OCI-LY7 (cell line): ENCODE data around the gene NOL3. TPM values are rescaled to one million over a fixed set of nuclear protein-coding genes. Genes with fewer than 3 reads are reported as not detected.

ENCODE experiments used
- BruUV-seq: library from RNA; stranded (reverse); fragments of 400-500 nt; replicated peaks from 2 replicates; lab custom pipeline; 2021; lab: Mats Ljungman, UMichigan
- CTCF ChIA-PET: fragments of 300-600 bp; sonication (Branson Sonifier 250); formaldehyde crosslinking; loops from one replicate; lab custom pipeline; 2022; ENCODE audit warnings: antibody characterized with exemption; ENCODE audit not compliant: unreplicated experiment; lab: Charles Lee
- POLR2A ChIA-PET: fragments of 300-600 bp; sonication (Branson Sonifier 250); formaldehyde crosslinking; loops from one replicate; lab custom pipeline; 2022; ENCODE audit warnings: antibody characterized with exemption; lab: Charles Lee
- DNase-seq: peaks from one replicate; pipeline ENCODE4 v3.0.0-alpha.2; 2015; ENCODE audit warnings: low spot score
- H2AFZ ChIP-seq: fragments of 200-600 bp; sonication (generic), shearing (Covaris generic); 2 replicates; pipeline ENCODE4 v1.6.1; 2014; ENCODE audit warnings: mild to moderate bottlenecking, antibody characterized with exemption, low read length, moderate library complexity
- H3K27ac ChIP-seq: fragments of 200-600 bp; sonication (generic); 2 replicates; pipeline ENCODE4 v1.5.1; 2014; ENCODE audit warnings: mixed run types, low read depth, mild to moderate bottlenecking, moderate library complexity, low read length, inconsistent platforms; ENCODE audit not compliant: poor library complexity, severe bottlenecking
- H3K36me3 ChIP-seq: fragments of 200-600 bp; sonication (generic); 2 replicates; pipeline ENCODE4 v1.6.1; 2014; ENCODE audit warnings: mild to moderate bottlenecking, antibody characterized with exemption, low read length, moderate library complexity, mixed read lengths; ENCODE audit not compliant: insufficient read depth
- H3K4me1 ChIP-seq: fragments of 200-600 bp; sonication (generic); 2 replicates; pipeline ENCODE4 v1.5.1; 2014; ENCODE audit warnings: mild to moderate bottlenecking, low read length; ENCODE audit not compliant: insufficient read depth, poor library complexity, severe bottlenecking
- H3K4me2 ChIP-seq: fragments of 200-600 bp; sonication (generic); 2 replicates; pipeline ENCODE4 v1.6.1; 2014; ENCODE audit warnings: mild to moderate bottlenecking, low read length
- H3K4me3 ChIP-seq: fragments of 200-600 bp; sonication (generic); 2 replicates; pipeline ENCODE4 v1.5.1; 2014; ENCODE audit warnings: mild to moderate bottlenecking, low read depth, low read length; ENCODE audit not compliant: poor library complexity, severe bottlenecking
- H3K79me2 ChIP-seq: fragments of 200-600 bp; sonication (generic); 2 replicates; pipeline ENCODE4 v1.6.1; 2016; ENCODE audit warnings: low read depth, mild to moderate bottlenecking, low read length, moderate library complexity, mixed read lengths; ENCODE audit not compliant: insufficient read depth
- H3K9me2 ChIP-seq: fragments of 200-600 bp; sonication (generic); 2 replicates; pipeline ENCODE4 v1.6.1; 2016; ENCODE audit warnings: mild to moderate bottlenecking, low read length, mixed read lengths; ENCODE audit not compliant: insufficient read depth
- H3K9me3 ChIP-seq: fragments of 200-600 bp; sonication (generic); 2 replicates; pipeline ENCODE4 v1.6.1; 2014; ENCODE audit warnings: mild to moderate bottlenecking, mixed run types, low read length, mixed read lengths
- H4K20me1 ChIP-seq: fragments of 200-600 bp; sonication (generic); 2 replicates; pipeline ENCODE4 v1.6.1; 2014; ENCODE audit warnings: mild to moderate bottlenecking, antibody characterized with exemption, low read length, moderate library complexity, mixed read lengths; ENCODE audit not compliant: insufficient read depth
- CTCF ChIP-seq: fragments of 200-600 bp; sonication (generic); conservative IDR thresholded peaks from 2 replicates; pipeline ENCODE4 v1.5.1; 2014; ENCODE audit warnings: mild to moderate bottlenecking, antibody characterized with exemption, low read length, moderate library complexity, mixed read lengths
- EZH2phosphoT487 ChIP-seq: fragments of 200-600 bp; sonication (generic); IDR thresholded peaks from 2 replicates; pipeline ENCODE4 v1.6.1; 2018; ENCODE audit warnings: low read depth, borderline replicate concordance, mild to moderate bottlenecking, mixed run types, antibody characterized with exemption, low read length, moderate library complexity, mixed read lengths
- intact Hi-C: fragments of 100-400 bp; cut with micrococcal nuclease; formaldehyde crosslinking; loops from one replicate; pipeline ENCODE4 v1.10.0; 2022; ENCODE audit not compliant: unreplicated experiment
- total RNA-seq, 2 experiments: library from RNA; depleted of rRNA in 1 of 2; stranded (reverse); fragments of >200 nt in 1 of 2; shearing (Covaris generic) in 1 of 2; gene quantifications; 2 replicates each; pipeline ENCODE4 v1.2.3, GENCODE V29; 2014 to 2022

The NOL3 gene
- total RNA-seq, 2 experiments from 2014 or later = 2.2 to 4.4 TPM

GRCh38 chr16:67190448-67191399 lies 20.4 kb downstream of the NOL3 start:
- BruUV-seq = no TSS peak
- Histone ChIP-seq H3K9me2 (no peaks in the 10 kb centered on the region), H3K9me3 (no peaks in the 10 kb centered on the region), H3K4me1 (peaks cover 19% of the 10 kb centered on the region), H3K79me2 (peaks cover 22% of the 10 kb centered on the region), H3K4me3 (no peak overlapping the region), H3K27ac (no peak overlapping the region), H4K20me1 (peaks cover 9% of the 10 kb centered on the region; the same call in 1 of the 2 replicates), H2AFZ (peak overlapping the region; percentile 57; the same call in 1 of the 2 replicates), H3K36me3 (peaks cover 36% of the 10 kb centered on the region), H3K4me2 (no peak overlapping the region)
- intact Hi-C loops = no loop called here
- DNase-seq = no peak
- TF ChIP-seq CTCF (no peak), EZH2phosphoT487 (no peak)
- ChIA-PET POLR2A (interaction anchor here (0.5 to 0.9 kb wide), 2 partner anchors 10 to 375 kb away, joined by 3 to 5 read pairs; no protein-coding TSS in a partner anchor), CTCF (no interaction called here)

GRCh38 chr16:67191411-67191994 lies 21.2 kb downstream of the NOL3 start:
- CTCF ChIA-PET = no interaction called here
- H3K27ac ChIP-seq = no peak overlapping the region
- H3K9me2 ChIP-seq = no peaks in the 10 kb centered on the region
- POLR2A ChIA-PET = interaction anchor here (1.5 kb wide), 1 partner anchor 53 kb away, joined by 3 read pairs; no protein-coding TSS in a partner anchor
- H3K4me3 ChIP-seq = peak overlapping the region; percentile 98
- peaks cover 9% of the 10 kb centered on the region; the same call in 1 of the 2 replicates for H4K20me1 ChIP-seq
- H3K36me3 ChIP-seq = peaks cover 43% of the 10 kb centered on the region
- intact Hi-C loops = no loop called here
- H3K79me2 ChIP-seq = peaks cover 22% of the 10 kb centered on the region
- no TSS peak for BruUV-seq
- H3K4me2 ChIP-seq = peak overlapping the region; percentile 55
- DNase-seq = no peak
- no peaks in the 10 kb centered on the region for H3K9me3 ChIP-seq
- TF ChIP-seq EZH2phosphoT487 (no peak), CTCF (no peak)
- peaks cover 19% of the 10 kb centered on the region for H3K4me1 ChIP-seq
- H2AFZ ChIP-seq = peak overlapping the region; percentile 57; the same call in 1 of the 2 replicates
